ENCODE results near the gene DHRSX.
"Not testable (repeated sequence)": the region's sequence is repeated elsewhere in the genome, so short reads cannot be mapped to it uniquely, and the experiment has no call there.

GRCh38 chrX:2456091-2456490 lies 44.7 kb downstream of the DHRSX start:
- TF ChIP-seq CTCF, EZH2, EZH2phosphoT487 (IDR thresholded peaks at IDR 0.05): not testable (repeated sequence)

All from neural progenitor cell (in vitro differentiated cells).